Measurements from ENCODE around the gene PRH1. TPM values are rescaled to one million over a fixed set of nuclear protein-coding genes. Genes with fewer than 3 reads are reported as not detected.

PRH1 gene
- total and polyA plus RNA-seq, 2 donors, result 7.4 to 18.7 TPM

GRCh38 chr12:10900530-10900929 is 16.5 kb upstream of the PRH1 start:
- H3K9me3 ChIP-seq (ENCODE audit: control insufficient read depth in 2 of 2, insufficient read depth in 1 of 2, low read length in 1 of 2), result peaks cover 0 to 10% of the 10 kb centered on the region in 2 donors
- no peaks in the 10 kb centered on the region for H3K4me1 ChIP-seq (ENCODE audit: control insufficient read depth in 2 of 2, insufficient read depth in 2 of 2, low read length in 2 of 2)
- no peak overlapping the region for H3K27ac ChIP-seq (ENCODE audit: low read depth in 1 of 2, low read length in 1 of 2)
- no peaks in the 10 kb centered on the region for H3K27me3 ChIP-seq (ENCODE audit: control insufficient read depth in 2 of 2, insufficient read depth in 1 of 2, low read length in 1 of 2)
- no peaks in the 10 kb centered on the region for H3K36me3 ChIP-seq (ENCODE audit: control insufficient read depth in 2 of 2, insufficient read depth in 2 of 2, low read length in 1 of 2)
- H3K4me3 ChIP-seq (ENCODE audit: low read length in 2 of 2), result no peak overlapping the region
- 100% methylated on average over 1 of the region's 1 CpG for WGBS
- no peak for DNase-seq (ENCODE audit: low read depth in 6 of 9, low spot score in 9 of 9)

- Histone ChIP-seq H3K4me3 (ENCODE audit: low read length in 2 of 2) (no peak overlapping the region), H3K4me1 (ENCODE audit: control insufficient read depth in 2 of 2, insufficient read depth in 2 of 2, low read length in 2 of 2) (no peaks in the 10 kb centered on the region), H3K27ac (ENCODE audit: low read depth in 1 of 2, low read length in 1 of 2) (no peak overlapping the region), H3K27me3 (ENCODE audit: control insufficient read depth in 2 of 2, insufficient read depth in 1 of 2, low read length in 1 of 2) (no peaks in the 10 kb centered on the region), H3K9me3 (ENCODE audit: control insufficient read depth in 2 of 2, insufficient read depth in 1 of 2, low read length in 1 of 2) (peaks cover 0 to 7% of the 10 kb centered on the region in 2 donors), H3K36me3 (ENCODE audit: control insufficient read depth in 2 of 2, insufficient read depth in 2 of 2, low read length in 1 of 2) (no peaks in the 10 kb centered on the region)
- DNase-seq (ENCODE audit: low read depth in 6 of 9, low spot score in 9 of 9), result no peak
- WGBS, result 98% methylated on average over 5 of the region's 5 CpGs
Measured at GRCh38 chr12:10896854-10897253, 12.8 kb upstream of the PRH1 start.

GRCh38 chr12:10891937-10892336 is 7.9 kb upstream of the PRH1 start:
- 100% methylated on average over 2 of the region's 2 CpGs for WGBS

GRCh38 chr12:10889226-10889625 is 5.2 kb upstream of the PRH1 start:
- Histone ChIP-seq H3K4me3 (ENCODE audit: low read length in 2 of 2) (no peak overlapping the region), H3K36me3 (ENCODE audit: control insufficient read depth in 2 of 2, insufficient read depth in 2 of 2, low read length in 1 of 2) (no peaks in the 10 kb centered on the region), H3K27ac (ENCODE audit: low read depth in 1 of 2, low read length in 1 of 2) (no peak overlapping the region), H3K27me3 (ENCODE audit: control insufficient read depth in 2 of 2, insufficient read depth in 1 of 2, low read length in 1 of 2) (no peaks in the 10 kb centered on the region), H3K9me3 (ENCODE audit: control insufficient read depth in 2 of 2, insufficient read depth in 1 of 2, low read length in 1 of 2) (no peaks in the 10 kb centered on the region), H3K4me1 (ENCODE audit: control insufficient read depth in 2 of 2, insufficient read depth in 2 of 2, low read length in 2 of 2) (no peaks in the 10 kb centered on the region)
- DNase-seq (ENCODE audit: low read depth in 6 of 9, low spot score in 9 of 9), result no peak

More at GRCh38 chr12:10891937-10892336, 7.9 kb upstream of the PRH1 start:
- Histone ChIP-seq H3K9me3 (ENCODE audit: control insufficient read depth in 2 of 2, insufficient read depth in 1 of 2, low read length in 1 of 2) (no peaks in the 10 kb centered on the region), H3K27ac (ENCODE audit: low read depth in 1 of 2, low read length in 1 of 2) (no peak overlapping the region), H3K4me3 (ENCODE audit: low read length in 2 of 2) (no peak overlapping the region), H3K36me3 (ENCODE audit: control insufficient read depth in 2 of 2, insufficient read depth in 2 of 2, low read length in 1 of 2) (no peaks in the 10 kb centered on the region), H3K4me1 (ENCODE audit: control insufficient read depth in 2 of 2, insufficient read depth in 2 of 2, low read length in 2 of 2) (no peaks in the 10 kb centered on the region), H3K27me3 (ENCODE audit: control insufficient read depth in 2 of 2, insufficient read depth in 1 of 2, low read length in 1 of 2) (no peaks in the 10 kb centered on the region)
- DNase-seq (ENCODE audit: low read depth in 6 of 9, low spot score in 9 of 9), result no peak

GRCh38 chr12:10873378-10873777 is 10.7 kb downstream of the PRH1 start:
- Histone ChIP-seq H3K27ac (ENCODE audit: low read depth in 1 of 2, low read length in 1 of 2) (no peak overlapping the region), H3K4me3 (ENCODE audit: low read length in 2 of 2) (no peak overlapping the region), H3K4me1 (ENCODE audit: control insufficient read depth in 2 of 2, insufficient read depth in 2 of 2, low read length in 2 of 2) (no peaks in the 10 kb centered on the region), H3K36me3 (ENCODE audit: control insufficient read depth in 2 of 2, insufficient read depth in 2 of 2, low read length in 1 of 2) (peaks cover 3% of the 10 kb centered on the region in 2 donors), H3K27me3 (ENCODE audit: control insufficient read depth in 2 of 2, insufficient read depth in 1 of 2, low read length in 1 of 2) (no peaks in the 10 kb centered on the region), H3K9me3 (ENCODE audit: control insufficient read depth in 2 of 2, insufficient read depth in 1 of 2, low read length in 1 of 2) (no peaks in the 10 kb centered on the region)
- 89% methylated on average over 2 of the region's 2 CpGs for WGBS
- no peak for DNase-seq (ENCODE audit: low read depth in 6 of 9, low spot score in 9 of 9)

GRCh38 chr12:10867381-10867780 is 16.7 kb downstream of the PRH1 start:
- no peak overlapping the region for H3K27ac ChIP-seq (ENCODE audit: low read depth in 1 of 2, low read length in 1 of 2)
- H3K4me1 ChIP-seq (ENCODE audit: control insufficient read depth in 2 of 2, insufficient read depth in 2 of 2, low read length in 2 of 2), result no peaks in the 10 kb centered on the region
- 96% methylated on average over 2 of the region's 2 CpGs for WGBS
- H3K4me3 ChIP-seq (ENCODE audit: low read length in 2 of 2), result no peak overlapping the region
- DNase-seq (ENCODE audit: low read depth in 6 of 9, low spot score in 9 of 9), result no peak
- no peaks in the 10 kb centered on the region for H3K27me3 ChIP-seq (ENCODE audit: control insufficient read depth in 2 of 2, insufficient read depth in 1 of 2, low read length in 1 of 2)
- no peaks in the 10 kb centered on the region for H3K36me3 ChIP-seq (ENCODE audit: control insufficient read depth in 2 of 2, insufficient read depth in 2 of 2, low read length in 1 of 2)
- H3K9me3 ChIP-seq (ENCODE audit: control insufficient read depth in 2 of 2, insufficient read depth in 1 of 2, low read length in 1 of 2), result no peaks in the 10 kb centered on the region

- no peaks in the 10 kb centered on the region for H3K4me1 ChIP-seq (ENCODE audit: control insufficient read depth in 2 of 2, insufficient read depth in 2 of 2, low read length in 2 of 2)
- 96% methylated on average over 2 of the region's 2 CpGs for WGBS
- H3K36me3 ChIP-seq (ENCODE audit: control insufficient read depth in 2 of 2, insufficient read depth in 2 of 2, low read length in 1 of 2), result peaks cover 0 to 2% of the 10 kb centered on the region in 2 donors
- peaks cover 0 to 3% of the 10 kb centered on the region in 2 donors for H3K9me3 ChIP-seq (ENCODE audit: control insufficient read depth in 2 of 2, insufficient read depth in 1 of 2, low read length in 1 of 2)
- no peaks in the 10 kb centered on the region for H3K27me3 ChIP-seq (ENCODE audit: control insufficient read depth in 2 of 2, insufficient read depth in 1 of 2, low read length in 1 of 2)
- H3K27ac ChIP-seq (ENCODE audit: low read depth in 1 of 2, low read length in 1 of 2), result no peak overlapping the region
- no peak overlapping the region for H3K4me3 ChIP-seq (ENCODE audit: low read length in 2 of 2)
- DNase-seq (ENCODE audit: low read depth in 6 of 9, low spot score in 9 of 9), result no peak
Measured at GRCh38 chr12:10863512-10864218, 20.4 kb downstream of the PRH1 start.

GRCh38 chr12:10861366-10861765 is 22.7 kb downstream of the PRH1 start:
- Histone ChIP-seq H3K4me1 (ENCODE audit: control insufficient read depth in 2 of 2, insufficient read depth in 2 of 2, low read length in 2 of 2) (no peaks in the 10 kb centered on the region), H3K27me3 (ENCODE audit: control insufficient read depth in 2 of 2, insufficient read depth in 1 of 2, low read length in 1 of 2) (no peaks in the 10 kb centered on the region), H3K4me3 (ENCODE audit: low read length in 2 of 2) (no peak overlapping the region), H3K9me3 (ENCODE audit: control insufficient read depth in 2 of 2, insufficient read depth in 1 of 2, low read length in 1 of 2) (peaks cover 0 to 12% of the 10 kb centered on the region in 2 donors), H3K36me3 (ENCODE audit: control insufficient read depth in 2 of 2, insufficient read depth in 2 of 2, low read length in 1 of 2) (peaks cover 0 to 3% of the 10 kb centered on the region in 2 donors), H3K27ac (ENCODE audit: low read depth in 1 of 2, low read length in 1 of 2) (no peak overlapping the region)
- WGBS, result 99% methylated on average over 2 of the region's 2 CpGs
- DNase-seq (ENCODE audit: low read depth in 6 of 9, low spot score in 9 of 9), result no peak

- Histone ChIP-seq H3K36me3 (ENCODE audit: control insufficient read depth in 2 of 2, insufficient read depth in 2 of 2, low read length in 1 of 2) (peaks cover 3 to 5% of the 10 kb centered on the region in 2 donors), H3K4me3 (ENCODE audit: low read length in 2 of 2) (no peak overlapping the region), H3K9me3 (ENCODE audit: control insufficient read depth in 2 of 2, insufficient read depth in 1 of 2, low read length in 1 of 2) (peaks cover 1 to 17% of the 10 kb centered on the region in 2 donors), H3K27me3 (ENCODE audit: control insufficient read depth in 2 of 2, insufficient read depth in 1 of 2, low read length in 1 of 2) (no peaks in the 10 kb centered on the region), H3K4me1 (ENCODE audit: control insufficient read depth in 2 of 2, insufficient read depth in 2 of 2, low read length in 2 of 2) (no peaks in the 10 kb centered on the region), H3K27ac (ENCODE audit: low read depth in 1 of 2, low read length in 1 of 2) (no peak overlapping the region)
- DNase-seq (ENCODE audit: low read depth in 6 of 9, low spot score in 9 of 9), result no peak
- WGBS, result 99% methylated on average over 2 of the region's 2 CpGs
Measured at GRCh38 chr12:10855807-10856206, 28.2 kb downstream of the PRH1 start.
